Fibroblast of villous mesenchyme (primary cell): Measurements from ENCODE around the gene CEBPZOS. TPM values are rescaled to one million over a fixed set of nuclear protein-coding genes. Genes with fewer than 3 reads are reported as not detected.
"Not testable (repeated sequence)": the region's sequence is repeated elsewhere in the genome, so short reads cannot be mapped to it uniquely, and the experiment has no call there.

Source experiments
- DNase-seq: peaks from one replicate; pipeline ENCODE4 v3.0.0-alpha.2; 2010; ENCODE audit warnings: low read depth
- H3K4me3 ChIP-seq: 2 replicates; pipeline ENCODE4 v1.5.1; 2011; ENCODE audit warnings: low read depth, mild to moderate bottlenecking, low read length
- total RNA-seq: library from RNA; depleted of rRNA; stranded (reverse); fragments of >200 nt; gene quantifications from 2 replicates; pipeline ENCODE4 v1.2.3, GENCODE V29; 2012
- TF ChIP-seq, protein P1 (sequence below): IDR thresholded peaks from 2 replicates; pipeline ENCODE4 v1.5.1; 2012; ENCODE audit warnings: low read depth, mild to moderate bottlenecking, low read length; ENCODE audit not compliant: insufficient read depth

CEBPZOS gene
- total RNA-seq, 1 donor = 19.4 TPM

- H3K4me3 ChIP-seq = no peak overlapping the region
- TF ChIP-seq, protein P1, sequence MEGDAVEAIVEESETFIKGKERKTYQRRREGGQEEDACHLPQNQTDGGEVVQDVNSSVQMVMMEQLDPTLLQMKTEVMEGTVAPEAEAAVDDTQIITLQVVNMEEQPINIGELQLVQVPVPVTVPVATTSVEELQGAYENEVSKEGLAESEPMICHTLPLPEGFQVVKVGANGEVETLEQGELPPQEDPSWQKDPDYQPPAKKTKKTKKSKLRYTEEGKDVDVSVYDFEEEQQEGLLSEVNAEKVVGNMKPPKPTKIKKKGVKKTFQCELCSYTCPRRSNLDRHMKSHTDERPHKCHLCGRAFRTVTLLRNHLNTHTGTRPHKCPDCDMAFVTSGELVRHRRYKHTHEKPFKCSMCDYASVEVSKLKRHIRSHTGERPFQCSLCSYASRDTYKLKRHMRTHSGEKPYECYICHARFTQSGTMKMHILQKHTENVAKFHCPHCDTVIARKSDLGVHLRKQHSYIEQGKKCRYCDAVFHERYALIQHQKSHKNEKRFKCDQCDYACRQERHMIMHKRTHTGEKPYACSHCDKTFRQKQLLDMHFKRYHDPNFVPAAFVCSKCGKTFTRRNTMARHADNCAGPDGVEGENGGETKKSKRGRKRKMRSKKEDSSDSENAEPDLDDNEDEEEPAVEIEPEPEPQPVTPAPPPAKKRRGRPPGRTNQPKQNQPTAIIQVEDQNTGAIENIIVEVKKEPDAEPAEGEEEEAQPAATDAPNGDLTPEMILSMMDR = no peak
- no peak for DNase-seq
Observed at GRCh38 chr2:37191253-37191652, 5.0 kb upstream of the CEBPZOS start.

DNA sequence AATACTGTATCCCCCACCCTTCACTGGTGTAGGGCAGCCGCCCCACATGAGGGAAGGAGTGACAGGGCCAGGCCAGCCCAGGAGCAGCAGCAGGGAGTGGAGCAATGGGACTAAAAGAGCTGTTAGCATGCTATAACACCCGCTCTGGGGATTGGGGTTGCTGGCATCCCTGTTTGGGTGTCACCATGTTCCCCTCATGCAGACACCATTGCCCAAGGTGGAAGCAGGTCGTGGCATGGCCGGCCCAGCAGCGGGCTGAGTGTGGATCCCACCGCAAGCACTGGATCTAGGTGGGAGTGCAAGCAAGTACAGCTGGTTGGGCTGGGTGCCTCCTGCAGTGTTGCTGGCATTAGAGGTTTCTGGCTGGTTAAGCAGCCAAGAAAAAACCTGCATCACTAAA is 4.5 kb upstream of the CEBPZOS start:
- DNase-seq = no peak
- H3K4me3 ChIP-seq = no peak overlapping the region
- TF ChIP-seq, protein P1 = no peak

GRCh38 chr2:37192551-37192950 is 3.7 kb upstream of the CEBPZOS start:
- TF ChIP-seq, protein P1 = no peak
- no peak overlapping the region for H3K4me3 ChIP-seq

GRCh38 chr2:37195862-37196319 is 405 bp upstream of the CEBPZOS start:
- not testable (repeated sequence) for DNase-seq
- peak overlapping the region; percentile 91 for H3K4me3 ChIP-seq

More at GRCh38 chr2:37192551-37192950, 3.7 kb upstream of the CEBPZOS start:
- no peak for DNase-seq

GRCh38 chr2:37198681-37199065 is 2.4 kb downstream of the CEBPZOS start:
- H3K4me3 ChIP-seq = no peak overlapping the region
- TF ChIP-seq, protein P1 = no peak
- no peak for DNase-seq

DNA sequence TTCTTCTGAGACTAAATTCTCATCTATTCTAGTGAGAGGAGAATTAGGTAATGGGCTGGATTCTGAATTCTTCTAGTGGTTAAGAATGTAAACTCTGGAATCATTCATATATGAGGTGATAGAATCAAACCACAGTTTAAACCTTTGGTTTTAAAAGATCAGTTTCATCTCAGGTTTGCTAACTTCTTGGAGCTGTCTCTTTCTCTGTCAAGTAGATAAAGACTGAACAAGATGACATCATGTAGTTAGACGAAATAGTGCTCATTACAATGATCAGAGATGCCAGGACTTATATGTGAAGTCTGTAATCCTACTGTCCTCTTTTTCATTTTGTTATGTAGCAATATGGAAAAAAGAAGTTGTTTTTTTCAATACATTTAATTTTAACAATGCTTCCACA is 4.9 kb downstream of the CEBPZOS start:
- no peak overlapping the region for H3K4me3 ChIP-seq
- TF ChIP-seq, protein P1 = no peak
- no peak for DNase-seq

- no peak for DNase-seq
- TF ChIP-seq, protein P1 = no peak
- H3K4me3 ChIP-seq = no peak overlapping the region
Observed at GRCh38 chr2:37201766-37202165, 5.5 kb downstream of the CEBPZOS start.

DNA sequence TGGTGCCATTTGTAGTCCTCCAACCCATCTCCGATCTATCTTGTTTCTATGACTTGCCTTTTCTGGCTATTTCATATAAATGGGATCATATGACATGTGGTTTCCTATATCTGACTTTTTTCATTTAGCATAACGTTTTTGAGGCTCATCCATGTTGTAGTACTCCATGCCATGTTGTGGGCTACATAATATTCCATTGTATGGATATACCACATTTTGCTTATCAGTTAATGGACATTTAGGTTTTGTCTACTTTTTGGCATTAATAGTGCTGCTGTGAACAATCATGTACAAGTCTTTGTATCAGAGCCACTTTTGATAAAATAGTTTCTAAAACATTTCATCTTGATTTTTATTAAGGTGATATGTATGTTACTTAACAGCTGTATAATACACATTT is 7.4 kb downstream of the CEBPZOS start:
- no peak for DNase-seq
- H3K4me3 ChIP-seq = no peak overlapping the region
- TF ChIP-seq, protein P1 = no peak

GRCh38 chr2:37205071-37205661 is 8.9 kb downstream of the CEBPZOS start:
- not testable (repeated sequence) for H3K4me3 ChIP-seq, DNase-seq
